ENCODE data around the gene SENP2.

DNA sequence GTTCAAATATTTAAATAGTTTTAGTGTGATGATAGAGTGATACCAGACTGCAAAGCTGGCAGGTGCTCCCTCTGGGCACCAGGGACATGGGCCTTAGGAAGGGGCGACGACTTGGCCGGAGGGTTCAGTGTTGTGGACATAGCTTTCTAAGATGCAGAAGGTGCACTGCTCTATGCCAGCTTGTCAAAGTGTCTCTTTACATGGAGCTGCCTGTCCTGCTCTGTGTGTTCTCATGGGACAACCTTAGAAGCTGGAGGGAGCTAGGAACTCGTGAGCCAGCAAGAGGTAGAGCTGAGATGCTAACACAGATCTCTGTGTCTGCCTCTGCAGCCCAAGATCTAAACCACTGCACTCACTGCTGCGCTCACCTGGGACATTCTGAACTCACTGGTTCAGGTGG, 77.8 kb downstream of the SENP2 start:
- TF ChIP-seq EP300 (IDR thresholded peaks at IDR 0.05; ENCODE audit: borderline replicate concordance) (no peak), TAF1 (IDR thresholded peaks at IDR 0.05; ENCODE audit: low read depth) (no peak), FOXM1 (IDR thresholded peaks at IDR 0.05; ENCODE audit: borderline replicate concordance, low read depth) (no peak), TEAD4 (IDR thresholded peaks at IDR 0.05) (no peak), YY1 (IDR thresholded peaks at IDR 0.05; ENCODE audit: low read depth) (no peak), TCF12 (IDR thresholded peaks at IDR 0.05; ENCODE audit: low read depth) (no peak), RAD21 (IDR thresholded peaks at IDR 0.05; ENCODE audit: low read depth) (no peak), ZBTB7A (IDR thresholded peaks at IDR 0.05; ENCODE audit: low read depth) (no peak), CEBPB (IDR thresholded peaks at IDR 0.05) (no peak), EGR1 (IDR thresholded peaks at IDR 0.05) (no peak)
- TF ChIP-seq, protein P1, sequence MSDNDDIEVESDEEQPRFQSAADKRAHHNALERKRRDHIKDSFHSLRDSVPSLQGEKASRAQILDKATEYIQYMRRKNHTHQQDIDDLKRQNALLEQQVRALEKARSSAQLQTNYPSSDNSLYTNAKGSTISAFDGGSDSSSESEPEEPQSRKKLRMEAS (IDR thresholded peaks at IDR 0.05), result no peak
- TF ChIP-seq, protein P2, sequence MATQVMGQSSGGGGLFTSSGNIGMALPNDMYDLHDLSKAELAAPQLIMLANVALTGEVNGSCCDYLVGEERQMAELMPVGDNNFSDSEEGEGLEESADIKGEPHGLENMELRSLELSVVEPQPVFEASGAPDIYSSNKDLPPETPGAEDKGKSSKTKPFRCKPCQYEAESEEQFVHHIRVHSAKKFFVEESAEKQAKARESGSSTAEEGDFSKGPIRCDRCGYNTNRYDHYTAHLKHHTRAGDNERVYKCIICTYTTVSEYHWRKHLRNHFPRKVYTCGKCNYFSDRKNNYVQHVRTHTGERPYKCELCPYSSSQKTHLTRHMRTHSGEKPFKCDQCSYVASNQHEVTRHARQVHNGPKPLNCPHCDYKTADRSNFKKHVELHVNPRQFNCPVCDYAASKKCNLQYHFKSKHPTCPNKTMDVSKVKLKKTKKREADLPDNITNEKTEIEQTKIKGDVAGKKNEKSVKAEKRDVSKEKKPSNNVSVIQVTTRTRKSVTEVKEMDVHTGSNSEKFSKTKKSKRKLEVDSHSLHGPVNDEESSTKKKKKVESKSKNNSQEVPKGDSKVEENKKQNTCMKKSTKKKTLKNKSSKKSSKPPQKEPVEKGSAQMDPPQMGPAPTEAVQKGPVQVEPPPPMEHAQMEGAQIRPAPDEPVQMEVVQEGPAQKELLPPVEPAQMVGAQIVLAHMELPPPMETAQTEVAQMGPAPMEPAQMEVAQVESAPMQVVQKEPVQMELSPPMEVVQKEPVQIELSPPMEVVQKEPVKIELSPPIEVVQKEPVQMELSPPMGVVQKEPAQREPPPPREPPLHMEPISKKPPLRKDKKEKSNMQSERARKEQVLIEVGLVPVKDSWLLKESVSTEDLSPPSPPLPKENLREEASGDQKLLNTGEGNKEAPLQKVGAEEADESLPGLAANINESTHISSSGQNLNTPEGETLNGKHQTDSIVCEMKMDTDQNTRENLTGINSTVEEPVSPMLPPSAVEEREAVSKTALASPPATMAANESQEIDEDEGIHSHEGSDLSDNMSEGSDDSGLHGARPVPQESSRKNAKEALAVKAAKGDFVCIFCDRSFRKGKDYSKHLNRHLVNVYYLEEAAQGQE (IDR thresholded peaks at IDR 0.05; ENCODE audit: low read depth), result no peak

Data from Ishikawa (cell line).